Ammon's horn (tissue), 1 donor: Measurements from ENCODE around the gene RAB38.

Experiments used
- DNase-seq: peaks from one replicate; pipeline ENCODE4 v3.0.0-alpha.2; 2016; ENCODE audit warnings: low spot score

Gene RAB38

DNA sequence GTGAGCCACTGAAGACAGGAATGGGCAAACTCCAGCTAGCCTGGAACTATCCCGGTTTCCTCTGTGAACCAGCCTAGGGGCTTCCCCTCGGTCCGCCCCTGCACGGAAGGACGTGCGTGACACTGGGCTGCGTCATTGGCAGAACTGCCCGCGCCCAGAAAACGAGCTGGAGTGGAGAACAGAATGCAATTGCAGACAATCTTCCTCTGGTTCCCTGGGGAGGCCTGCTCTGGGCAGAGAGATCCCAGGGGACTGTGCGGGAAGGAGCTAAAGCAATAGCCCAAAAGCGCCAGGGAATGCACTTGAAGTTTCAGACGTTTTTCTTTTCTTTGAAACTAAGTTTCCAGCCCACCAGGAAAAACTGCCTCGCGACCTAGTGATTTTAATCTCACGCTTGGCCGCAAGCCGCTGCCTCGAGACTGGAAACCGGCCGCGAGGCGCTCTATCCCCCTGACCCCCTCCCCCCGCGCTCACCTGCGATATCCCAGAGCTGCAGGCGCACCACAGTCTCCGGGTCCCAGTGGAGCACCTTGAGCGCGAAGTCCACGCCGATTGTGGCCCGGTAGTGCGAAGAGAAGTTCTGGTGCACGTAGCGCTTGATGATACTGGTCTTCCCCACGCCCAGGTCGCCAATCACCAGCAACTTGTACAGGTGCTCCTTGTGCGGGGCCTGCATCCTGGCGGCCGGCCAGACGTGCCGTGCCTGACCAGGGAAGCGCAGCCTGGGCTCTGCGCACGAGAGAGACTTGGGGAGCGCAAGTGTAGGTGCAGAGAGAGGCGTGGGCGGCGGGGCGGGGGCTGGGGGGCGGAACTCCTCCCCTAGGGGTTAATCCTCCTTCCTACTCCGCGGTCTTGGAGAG is at the start of gene RAB38:
RAB38 (minus strand) TSS at position 735 of the 860 bp plus-strand sequence; CDS start at position 676, 59 bp downstream.
- DNase-seq, result no peak

DNA sequence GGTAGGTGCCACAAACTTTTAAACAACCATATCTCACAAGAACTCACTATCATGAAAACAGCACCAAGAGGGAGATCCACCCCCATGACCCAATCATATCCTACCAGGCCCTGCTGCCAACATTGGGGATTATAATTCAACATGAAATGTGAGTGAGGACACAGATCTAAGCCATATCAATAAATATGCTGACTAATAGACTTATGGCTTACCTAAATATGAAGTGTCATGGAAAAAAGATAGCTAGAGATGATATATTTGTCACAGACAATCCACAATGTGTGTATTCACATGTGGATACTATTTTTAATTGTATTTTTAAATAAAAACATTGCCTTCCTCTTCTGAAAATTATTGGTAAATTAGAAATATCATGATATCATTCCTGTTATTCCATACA is 38.2 kb upstream of the RAB38 start:
- DNase-seq, result no peak

DNA sequence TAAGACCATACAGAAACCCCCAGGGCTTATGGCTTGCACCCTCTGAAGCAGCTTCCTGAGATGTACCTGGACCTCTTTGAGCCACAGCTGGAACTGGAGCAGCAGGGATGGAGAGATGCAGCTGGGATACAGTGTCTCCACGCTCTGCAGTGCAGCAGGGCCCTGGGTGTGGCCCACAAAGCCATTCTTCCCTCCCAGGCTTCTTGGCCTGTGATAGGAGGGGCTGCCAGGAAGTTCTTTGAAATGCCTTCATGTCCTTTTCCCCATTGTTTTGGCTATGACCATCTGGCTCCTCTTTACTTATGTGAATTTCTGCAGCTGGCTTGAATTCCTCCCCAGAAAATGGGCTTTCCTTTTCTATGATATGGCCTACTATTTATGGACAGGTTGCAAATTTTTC is 37.1 kb upstream of the RAB38 start:
- no peak for DNase-seq

DNA sequence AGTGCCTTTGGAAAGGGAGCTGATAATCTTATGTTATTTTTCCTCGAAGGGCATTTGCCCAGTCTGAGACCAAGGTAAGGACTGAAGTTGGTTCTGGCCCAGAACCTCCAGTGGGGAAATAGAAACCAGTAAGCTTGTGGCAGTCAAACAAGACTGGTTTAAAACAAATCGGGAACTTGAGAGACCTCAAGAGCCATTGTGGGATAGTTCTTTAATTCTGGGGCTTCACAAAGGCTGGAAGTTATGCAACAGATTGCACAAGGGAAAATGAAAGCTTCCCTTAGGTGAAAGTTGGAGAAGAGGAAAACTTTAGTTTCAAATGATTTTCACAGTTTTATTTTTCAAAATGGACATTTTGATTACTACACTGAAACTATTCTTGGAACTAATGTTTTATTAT is 33.5 kb upstream of the RAB38 start:
- DNase-seq, result no peak

DNA sequence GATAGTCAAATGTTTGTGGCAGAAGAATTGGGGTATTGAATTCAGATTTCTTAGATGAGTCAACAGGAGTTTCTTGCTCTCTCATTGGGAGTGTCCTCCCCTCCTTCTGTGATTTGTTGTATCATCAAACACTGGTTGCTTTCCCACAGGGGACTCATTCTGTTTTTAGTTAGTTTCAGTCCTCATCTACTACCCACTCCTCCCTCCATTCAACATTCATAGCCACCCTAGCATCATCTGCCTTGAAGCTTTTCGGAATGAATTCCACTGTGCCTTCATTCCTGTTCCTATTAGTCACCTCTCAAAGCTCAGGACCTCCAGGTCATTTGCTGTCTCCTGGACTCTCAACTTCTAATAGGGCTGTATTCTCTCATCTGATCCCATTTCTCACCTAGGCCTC is 31.5 kb upstream of the RAB38 start:
- no peak for DNase-seq

DNA sequence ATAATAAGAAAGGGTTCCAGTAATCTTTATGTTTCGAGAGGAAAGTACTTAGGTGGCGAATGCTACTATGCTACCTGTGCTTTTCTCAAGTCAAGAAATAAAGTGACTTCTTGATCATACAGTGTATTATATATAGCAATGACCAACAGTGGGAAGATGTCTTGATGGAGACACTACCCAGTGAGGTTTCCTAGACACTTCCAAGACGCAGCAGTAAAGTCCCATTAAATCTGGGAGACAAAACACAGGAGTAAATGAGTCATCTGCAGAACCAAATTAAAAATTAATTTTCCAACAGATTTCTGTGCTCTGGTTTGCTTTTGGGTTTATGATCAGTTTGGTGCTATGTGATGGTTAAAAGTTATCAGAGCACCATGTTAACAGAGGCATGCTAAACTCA is 29.1 kb upstream of the RAB38 start:
- no peak for DNase-seq

DNA sequence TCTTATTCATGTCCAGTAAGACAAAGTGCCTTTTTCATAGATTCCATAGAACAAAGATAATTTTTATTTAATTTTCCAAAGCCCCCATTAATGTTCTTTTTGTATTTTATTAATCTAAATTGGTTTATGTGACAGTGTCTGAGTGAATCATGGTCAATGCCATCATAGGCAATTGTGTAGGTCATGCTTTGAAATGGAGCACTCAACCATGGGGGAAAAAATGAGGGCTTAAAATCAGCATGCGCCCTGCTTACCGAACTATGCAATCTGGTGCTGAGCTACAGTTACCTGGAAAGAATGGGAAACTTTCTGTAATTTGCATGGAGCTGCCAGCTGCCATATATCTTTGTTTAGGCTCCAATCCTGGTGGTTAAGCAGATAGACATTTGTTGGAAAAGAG is 28.4 kb upstream of the RAB38 start:
- no peak for DNase-seq

DNA sequence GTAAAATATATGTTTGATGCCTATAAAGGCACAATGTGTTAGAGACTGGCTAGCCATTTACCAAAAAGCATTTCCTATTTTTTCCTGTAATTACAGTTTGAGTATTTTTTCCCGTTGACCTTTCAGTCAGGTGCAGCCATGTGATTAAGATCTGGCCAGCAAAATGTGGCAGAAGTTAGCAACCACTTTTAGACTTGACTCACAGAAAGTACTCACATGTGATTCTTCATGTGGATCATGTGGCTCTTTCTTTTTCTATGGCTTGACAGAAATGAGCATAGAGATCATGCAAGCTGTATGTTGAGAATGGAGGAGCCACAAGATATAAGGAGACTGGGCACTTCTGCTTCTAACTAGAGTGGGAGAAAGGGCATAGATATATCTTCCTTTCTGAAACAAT is 27.3 kb upstream of the RAB38 start:
- no peak for DNase-seq

DNA sequence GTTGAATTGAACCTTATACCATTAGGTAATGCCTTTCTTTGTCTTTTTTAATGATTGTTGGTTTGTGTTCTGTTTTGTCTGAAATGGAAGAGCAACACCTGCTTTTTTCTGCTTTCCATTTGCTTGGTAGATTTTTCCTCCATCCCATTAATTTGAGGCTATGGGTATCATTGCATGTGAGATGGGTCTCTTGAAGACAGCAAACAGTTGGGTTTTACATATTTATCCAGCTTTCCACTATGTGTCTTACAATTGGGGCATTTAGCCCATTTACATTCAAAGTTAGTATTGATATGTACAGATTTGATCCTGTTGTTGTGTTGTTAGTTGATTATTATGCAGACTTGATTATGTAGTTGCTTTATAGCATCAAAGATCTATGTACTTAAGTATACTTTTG is 21.1 kb upstream of the RAB38 start:
- no peak for DNase-seq

DNA sequence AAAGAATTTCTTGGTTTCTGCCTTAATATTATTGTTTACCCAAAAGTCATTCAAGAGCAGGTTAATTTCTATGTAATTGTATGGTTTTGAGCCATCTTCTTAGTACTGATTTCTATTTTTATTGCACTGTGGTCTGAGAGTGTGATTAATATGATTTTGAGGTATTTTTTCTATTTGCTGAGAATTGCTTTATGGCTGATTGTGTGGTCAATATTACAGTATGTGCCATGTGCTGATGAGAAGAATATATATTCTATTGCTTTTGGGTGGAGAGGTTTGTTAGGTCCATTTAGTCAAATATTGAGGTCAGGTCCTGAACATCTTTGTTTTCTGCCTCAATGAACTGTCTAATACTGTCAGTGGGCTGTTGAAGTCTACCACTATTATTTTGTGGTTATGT is 20.7 kb upstream of the RAB38 start:
- no peak for DNase-seq

DNA sequence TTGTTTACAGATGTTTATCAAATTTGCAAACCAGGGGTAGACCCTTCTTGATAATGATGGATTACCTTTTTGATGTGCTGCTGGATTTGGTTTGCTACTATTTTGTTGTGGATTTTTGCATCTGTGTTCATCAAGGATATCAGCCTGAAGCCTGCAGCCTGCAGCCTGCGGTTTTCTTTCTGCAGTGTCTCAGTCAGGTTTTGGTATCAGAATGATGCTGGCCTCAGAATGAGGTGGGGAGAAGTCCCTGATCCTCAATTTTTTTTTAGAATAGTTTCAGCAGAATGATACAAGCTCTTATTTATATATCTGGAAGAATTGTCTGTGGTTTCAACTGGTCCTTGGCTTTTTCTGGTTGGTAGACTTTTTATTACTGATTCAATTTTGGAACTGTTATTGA is 19.7 kb upstream of the RAB38 start:
- no peak for DNase-seq

DNA sequence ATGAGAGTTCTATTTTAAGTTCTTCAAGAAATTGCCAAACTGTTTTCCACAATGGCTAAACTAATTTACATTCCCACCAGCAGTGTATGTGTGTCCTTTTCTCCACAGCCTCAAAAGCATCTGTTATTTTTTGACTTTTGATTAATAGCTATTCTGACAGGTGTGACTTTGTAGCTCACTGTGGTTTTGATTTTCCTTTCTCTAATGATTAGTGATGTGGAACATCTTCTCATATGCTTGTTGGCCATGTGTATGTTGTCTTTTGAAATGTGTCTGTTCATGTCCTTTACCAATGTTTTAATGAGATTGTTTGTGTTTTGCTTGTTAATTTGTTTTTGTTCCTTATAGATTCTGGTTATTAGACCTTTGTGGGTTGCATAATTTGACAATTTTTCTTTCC is 18.0 kb upstream of the RAB38 start:
- no peak for DNase-seq

DNA sequence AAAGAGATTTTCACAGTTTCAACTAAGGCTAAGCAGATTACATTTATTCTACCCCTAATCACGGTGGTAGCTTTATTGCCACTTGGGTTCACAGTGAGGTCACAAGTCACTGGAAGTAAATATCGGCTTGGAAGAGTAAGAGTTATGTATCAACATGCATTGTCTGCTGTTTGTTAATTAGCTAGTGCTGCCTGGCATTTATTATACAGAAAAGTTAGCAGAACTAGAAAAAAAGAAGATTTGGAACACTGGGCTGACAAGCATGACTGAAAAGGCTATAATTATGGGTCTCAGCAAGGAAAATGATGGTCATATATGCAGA is 13.7 kb upstream of the RAB38 start:
- DNase-seq, result no peak

DNA sequence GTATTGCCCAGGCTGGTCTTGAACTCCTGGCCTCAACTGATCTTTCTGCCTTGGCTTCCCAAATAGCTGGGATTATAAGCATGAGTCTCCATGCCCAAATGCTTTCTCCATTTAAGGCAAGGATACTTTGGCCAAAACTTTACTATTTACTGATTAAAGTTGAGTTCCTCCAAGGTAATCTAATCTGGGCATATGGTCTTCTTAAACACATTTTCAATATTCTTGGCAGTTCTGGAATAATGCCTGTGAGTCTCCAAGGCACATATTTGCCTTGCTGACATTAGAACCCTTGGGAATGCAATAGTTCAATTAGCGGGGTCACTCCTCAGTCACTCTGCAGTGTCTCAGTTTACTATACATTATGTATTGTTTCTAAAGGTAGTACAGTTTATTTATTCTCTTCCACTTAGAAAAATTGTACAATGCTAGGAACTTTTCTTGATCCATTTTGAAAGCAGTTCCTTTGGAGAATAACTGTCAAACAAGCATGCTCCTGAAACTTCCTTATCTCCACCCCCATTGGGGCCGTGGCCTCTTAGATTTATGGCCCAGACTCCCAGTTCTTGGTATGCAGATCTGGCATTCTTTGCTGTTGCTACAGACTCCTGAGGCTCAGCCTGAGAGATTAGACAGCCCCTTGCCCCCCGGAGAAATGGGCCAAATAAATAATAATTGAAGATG is 13.1 kb upstream of the RAB38 start:
- DNase-seq, result no peak

DNA sequence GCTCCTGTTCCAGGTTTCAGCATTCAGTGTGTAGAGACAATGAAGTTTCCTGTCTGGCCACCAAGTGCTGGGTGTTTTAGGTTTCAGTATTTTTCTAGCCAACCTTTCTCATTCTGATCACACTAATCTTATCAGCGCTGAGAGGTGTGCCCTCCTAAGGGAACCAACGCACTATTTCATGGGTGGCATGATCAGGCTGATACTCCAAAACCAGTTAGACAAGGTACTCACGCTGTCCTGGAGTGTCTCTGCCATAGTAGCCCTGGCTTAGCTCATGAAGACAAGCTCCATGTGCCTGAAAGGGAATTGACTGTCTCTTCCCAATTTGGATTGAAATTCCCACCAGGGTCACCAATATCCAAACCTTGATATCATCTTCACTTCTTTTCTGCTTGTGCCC is 8.0 kb upstream of the RAB38 start:
- DNase-seq, result no peak

DNA sequence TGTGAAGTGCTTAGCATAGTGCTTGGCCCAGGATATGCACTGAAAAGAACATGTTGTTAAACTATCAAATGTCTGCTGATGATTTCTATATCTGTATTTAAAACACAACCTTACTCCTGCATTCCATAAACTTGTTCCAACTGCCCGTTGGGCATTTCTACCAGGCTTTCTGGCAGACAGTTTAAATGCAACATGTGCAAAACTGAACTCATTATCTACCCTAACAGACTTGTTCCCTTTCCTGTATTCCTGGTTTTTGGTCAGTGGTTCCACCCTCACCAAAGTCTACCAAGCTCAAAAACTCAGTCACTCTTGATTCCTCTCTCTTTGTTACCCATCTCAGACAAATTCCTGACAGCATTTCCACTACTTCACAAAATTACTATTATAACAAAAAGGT is 6.5 kb upstream of the RAB38 start:
- DNase-seq, result no peak

DNA sequence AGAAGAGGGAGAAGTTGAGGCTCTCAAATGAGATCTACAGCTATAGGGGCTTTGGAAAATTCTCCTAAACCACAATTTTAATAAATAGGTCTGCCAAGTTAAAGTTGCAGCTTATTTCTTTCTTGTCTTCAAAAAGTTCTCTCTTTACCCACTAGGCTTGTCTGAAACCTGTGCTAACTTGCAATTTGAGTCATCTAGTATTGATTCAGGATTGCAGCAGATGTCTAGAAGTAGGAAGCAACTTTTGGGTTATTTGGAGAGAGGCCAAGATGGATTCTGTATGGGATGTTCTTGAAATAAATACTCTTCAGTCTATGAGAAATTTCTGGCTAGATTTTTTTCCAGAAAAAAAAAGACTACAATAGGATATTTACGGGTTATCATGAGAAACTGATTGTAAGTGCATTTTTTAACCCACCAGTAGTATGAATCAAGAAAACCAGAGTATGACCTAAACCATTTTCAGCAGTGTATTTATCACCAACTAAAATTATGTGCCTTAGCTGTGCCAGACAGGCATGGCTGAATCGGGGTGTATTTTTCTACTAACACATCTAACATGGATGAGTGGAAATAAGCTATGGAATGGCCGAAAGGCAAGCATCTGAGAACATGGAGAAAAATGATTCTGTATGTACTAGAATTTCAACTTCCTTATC is 4.9 kb upstream of the RAB38 start:
- DNase-seq, result no peak

DNA sequence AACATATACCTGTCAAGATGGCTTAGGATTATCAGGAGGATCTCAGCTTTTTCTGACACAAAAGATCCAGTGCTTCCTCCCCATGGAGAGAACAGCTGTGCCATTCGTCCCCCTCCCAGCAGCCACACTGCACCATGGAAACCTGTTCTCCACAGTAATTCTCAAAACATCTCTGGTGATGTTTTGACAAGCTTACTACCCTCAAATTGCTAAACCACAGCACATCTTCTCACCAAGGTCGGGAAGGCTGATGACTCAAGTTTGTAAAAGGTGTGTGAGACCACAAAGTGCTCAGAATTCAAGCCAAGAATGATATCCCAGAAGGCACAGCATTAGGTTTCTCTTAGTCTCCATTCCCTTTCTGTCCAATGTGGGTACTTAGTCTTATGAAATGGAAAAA is 3.9 kb upstream of the RAB38 start:
- no peak for DNase-seq

DNA sequence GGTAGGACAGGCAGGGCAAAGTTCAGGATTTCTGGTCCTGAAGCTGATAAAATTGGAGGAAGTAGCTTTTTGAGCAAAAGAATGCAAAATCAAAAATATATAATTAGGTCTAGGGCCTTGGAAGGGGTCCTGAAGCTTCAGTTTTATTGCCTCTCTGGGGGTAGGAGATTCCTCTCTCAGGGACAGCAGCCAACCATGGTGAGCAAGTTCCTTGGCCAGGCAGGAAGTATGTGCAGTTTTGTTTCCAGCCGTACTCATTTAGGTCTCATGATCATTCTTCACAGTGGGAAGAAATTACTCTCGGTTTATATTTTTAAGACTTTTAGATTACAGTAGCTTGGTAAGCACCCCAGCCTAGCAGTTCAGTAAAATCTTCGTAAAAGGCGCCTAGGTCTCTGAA is 2.9 kb upstream of the RAB38 start:
- DNase-seq, result no peak

DNA sequence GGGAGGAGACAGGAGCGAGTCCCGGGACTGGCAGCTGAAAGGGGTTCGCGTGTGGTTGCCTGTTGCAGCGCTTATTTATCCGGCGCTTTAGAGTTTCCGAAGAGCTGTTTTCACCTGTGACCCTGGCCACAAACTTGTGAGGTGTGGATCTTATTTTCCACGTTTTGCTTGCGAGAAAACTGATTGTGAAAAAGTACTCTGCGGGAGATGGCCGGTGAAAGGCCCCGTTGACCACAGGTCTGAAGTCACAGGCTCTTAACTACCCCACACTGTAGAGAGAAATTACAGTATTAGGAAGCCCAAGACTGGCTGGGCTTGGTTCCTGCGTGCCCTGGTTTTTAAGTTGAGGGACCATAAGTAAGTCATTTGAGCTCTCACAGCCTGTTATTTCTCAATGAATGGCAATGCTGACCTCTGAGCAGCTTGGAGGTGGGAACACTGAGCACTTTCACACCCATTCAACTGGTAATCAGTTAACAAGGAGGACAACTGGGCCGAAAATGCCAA is 379 bp upstream of the RAB38 start:
- no peak for DNase-seq

DNA sequence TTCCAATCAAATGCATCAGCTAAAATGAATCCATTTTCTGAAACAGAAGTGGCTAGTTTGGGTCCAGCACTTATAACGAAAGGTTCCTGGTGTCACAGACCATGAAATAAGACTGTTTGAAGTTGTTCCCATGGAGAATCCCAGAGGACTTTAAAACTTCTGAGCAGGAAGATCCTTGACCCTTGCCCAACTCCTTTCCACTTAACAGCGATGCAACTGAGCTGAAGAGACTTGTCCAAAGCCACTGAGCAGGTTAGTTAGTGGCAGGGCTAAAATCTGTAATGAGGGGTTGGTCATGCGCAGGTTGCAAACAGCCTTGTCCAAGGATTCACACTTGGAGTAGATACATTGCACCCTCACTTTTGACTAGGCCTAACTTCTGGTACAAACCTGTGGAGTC is 1.3 kb downstream of the RAB38 start:
- no peak for DNase-seq

DNA sequence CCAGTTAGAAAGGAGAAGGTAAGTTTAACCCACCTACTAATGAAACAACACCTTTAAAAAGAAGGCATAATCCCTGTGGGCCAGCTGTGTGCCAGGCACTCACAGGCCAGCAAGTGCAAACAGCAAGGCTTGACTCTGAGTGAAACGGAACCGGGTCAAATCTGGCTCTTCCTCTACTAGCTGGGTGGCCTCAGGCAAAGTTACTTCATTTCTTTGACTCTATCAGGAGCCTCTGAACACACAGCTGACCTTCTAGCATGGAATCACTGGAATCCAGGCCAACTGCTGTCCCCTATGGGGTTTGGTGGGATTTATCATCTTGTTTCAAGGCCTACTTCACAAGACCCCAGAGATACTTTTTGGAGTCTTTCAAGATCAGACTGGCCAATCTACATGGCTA is 3.3 kb downstream of the RAB38 start:
- DNase-seq, result no peak

DNA sequence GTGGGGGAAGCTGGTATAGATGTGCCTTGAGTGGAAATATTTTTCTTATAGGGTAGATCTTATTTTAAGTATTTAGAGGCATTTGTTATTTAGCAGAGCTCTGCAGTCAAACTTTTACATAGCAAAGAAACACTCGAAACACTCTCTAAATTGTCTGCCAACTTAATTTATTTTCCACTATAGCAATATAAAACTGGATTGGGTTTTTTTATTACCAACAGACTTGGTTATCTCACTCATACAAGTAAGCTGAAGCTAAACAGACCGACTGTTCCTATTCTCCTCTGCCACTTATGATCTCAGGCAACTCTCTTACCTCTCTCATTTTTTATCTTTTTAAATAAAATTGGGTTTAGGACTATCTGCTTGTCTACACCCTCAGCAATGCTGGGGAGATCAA is 4.6 kb downstream of the RAB38 start:
- no peak for DNase-seq
